ENCODE data around the gene FTL. TPM values are rescaled to one million over a fixed set of nuclear protein-coding genes. Genes with fewer than 3 reads are reported as not detected.

The FTL gene
- total RNA-seq, 1 donor from 2014 or later: 2,544 TPM

DNA sequence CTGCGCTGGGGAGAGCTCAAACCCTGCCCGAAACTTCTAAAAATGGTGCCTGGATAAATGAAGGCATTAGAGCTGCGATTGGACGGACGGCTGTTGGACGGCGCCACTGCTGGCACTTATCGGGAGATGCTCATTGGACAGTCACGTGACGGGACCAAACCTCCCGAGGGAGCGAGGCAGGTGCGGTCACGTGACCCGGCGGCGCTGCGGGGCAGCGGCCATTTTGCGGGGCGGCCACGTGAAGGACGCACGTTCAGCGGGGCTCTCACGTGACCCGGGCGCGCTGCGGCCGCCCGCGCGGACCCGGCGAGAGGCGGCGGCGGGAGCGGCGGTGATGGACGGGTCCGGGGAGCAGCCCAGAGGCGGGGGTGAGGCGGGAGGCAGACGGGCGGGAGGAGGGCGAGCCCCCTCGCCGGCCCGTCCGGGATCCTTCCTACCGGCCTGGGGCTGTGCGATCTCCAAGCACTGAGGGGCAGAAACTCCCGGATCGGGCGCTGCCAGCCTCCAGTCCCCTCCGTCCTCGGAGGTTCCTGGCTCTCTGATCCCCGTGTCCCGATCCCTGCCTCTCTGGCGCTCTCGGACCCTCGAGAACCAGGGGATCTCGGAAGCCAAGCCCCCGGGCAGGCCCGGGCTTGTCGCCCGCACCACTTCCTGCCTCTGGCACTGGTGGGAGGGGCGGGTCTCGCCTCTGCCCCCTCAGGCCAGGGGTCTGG is 10.4 kb upstream of the FTL start, which contains the start of gene BAX:
TSS of gene BAX (plus strand) at position 281 of the 713 bp plus-strand sequence. CDS start at position 335, 54 bp downstream.
- peak within 1 kb of the TSS; percentile 64 for H3K4me3 Mint-ChIP-seq (ENCODE audit: low read depth)
- peaks cover 10% of the 10 kb centered on the region for H3K36me3 Mint-ChIP-seq (ENCODE audit: insufficient read depth)

DNA sequence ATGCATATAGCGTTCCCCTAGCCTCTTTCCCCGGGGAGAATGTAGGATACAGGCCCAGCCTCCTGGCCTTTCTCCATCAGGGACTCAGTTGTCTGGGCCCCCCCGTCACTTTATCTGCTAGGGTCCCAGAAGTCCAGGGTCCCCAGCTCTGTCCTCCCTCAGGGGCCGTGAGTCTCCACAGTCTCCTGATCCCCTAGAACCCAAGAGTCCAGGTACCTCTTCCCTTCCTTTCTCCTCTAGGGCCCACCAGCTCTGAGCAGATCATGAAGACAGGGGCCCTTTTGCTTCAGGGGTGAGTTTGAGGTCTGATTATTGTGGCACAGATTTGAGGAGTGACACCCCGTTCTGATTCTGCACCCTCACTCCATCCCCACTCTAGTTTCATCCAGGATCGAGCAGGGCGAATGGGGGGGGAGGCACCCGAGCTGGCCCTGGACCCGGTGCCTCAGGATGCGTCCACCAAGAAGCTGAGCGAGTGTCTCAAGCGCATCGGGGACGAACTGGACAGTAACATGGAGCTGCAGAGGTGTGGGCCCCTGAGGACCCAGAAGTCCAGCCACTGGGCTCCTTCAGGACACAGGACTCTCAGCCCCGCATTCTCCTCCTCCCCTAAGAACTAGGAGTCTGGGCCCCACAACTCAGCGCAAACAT is 9.7 kb upstream of the FTL start:
- H3K36me3 Mint-ChIP-seq (ENCODE audit: insufficient read depth): peaks cover 10% of the 10 kb centered on the region
- no peaks in the 10 kb centered on the region for H3K9me3 Mint-ChIP-seq (ENCODE audit: low read depth)
- H3K27me3 Mint-ChIP-seq: no peaks in the 10 kb centered on the region
- H3K27ac Mint-ChIP-seq: peak overlapping the region; percentile 77
- peak overlapping the region; percentile 64 for H3K4me3 Mint-ChIP-seq (ENCODE audit: low read depth)
- TF ChIP-seq, protein P1, sequence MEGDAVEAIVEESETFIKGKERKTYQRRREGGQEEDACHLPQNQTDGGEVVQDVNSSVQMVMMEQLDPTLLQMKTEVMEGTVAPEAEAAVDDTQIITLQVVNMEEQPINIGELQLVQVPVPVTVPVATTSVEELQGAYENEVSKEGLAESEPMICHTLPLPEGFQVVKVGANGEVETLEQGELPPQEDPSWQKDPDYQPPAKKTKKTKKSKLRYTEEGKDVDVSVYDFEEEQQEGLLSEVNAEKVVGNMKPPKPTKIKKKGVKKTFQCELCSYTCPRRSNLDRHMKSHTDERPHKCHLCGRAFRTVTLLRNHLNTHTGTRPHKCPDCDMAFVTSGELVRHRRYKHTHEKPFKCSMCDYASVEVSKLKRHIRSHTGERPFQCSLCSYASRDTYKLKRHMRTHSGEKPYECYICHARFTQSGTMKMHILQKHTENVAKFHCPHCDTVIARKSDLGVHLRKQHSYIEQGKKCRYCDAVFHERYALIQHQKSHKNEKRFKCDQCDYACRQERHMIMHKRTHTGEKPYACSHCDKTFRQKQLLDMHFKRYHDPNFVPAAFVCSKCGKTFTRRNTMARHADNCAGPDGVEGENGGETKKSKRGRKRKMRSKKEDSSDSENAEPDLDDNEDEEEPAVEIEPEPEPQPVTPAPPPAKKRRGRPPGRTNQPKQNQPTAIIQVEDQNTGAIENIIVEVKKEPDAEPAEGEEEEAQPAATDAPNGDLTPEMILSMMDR (IDR thresholded peaks at IDR 0.05; ENCODE audit: unreplicated experiment): no peak
- DNase-seq (ENCODE audit: low spot score, unreplicated experiment): no peak
- peaks cover 12% of the 10 kb centered on the region for H3K4me1 Mint-ChIP-seq (ENCODE audit: low read depth)

More for the DNA sequence above, 10.4 kb upstream of the FTL start, which contains the start of gene BAX:
- Mint-ChIP-seq H3K27ac (peak within 1 kb of the TSS; percentile 78), H3K4me1 (ENCODE audit: low read depth) (peaks cover 12% of the 10 kb centered on the region), H3K9me3 (ENCODE audit: low read depth) (no peaks in the 10 kb centered on the region), H3K27me3 (no peaks in the 10 kb centered on the region)
- TF ChIP-seq, protein P1 (IDR thresholded peaks at IDR 0.05; ENCODE audit: unreplicated experiment): no peak
- DNase-seq (ENCODE audit: low spot score, unreplicated experiment): peak; percentile 98

DNA sequence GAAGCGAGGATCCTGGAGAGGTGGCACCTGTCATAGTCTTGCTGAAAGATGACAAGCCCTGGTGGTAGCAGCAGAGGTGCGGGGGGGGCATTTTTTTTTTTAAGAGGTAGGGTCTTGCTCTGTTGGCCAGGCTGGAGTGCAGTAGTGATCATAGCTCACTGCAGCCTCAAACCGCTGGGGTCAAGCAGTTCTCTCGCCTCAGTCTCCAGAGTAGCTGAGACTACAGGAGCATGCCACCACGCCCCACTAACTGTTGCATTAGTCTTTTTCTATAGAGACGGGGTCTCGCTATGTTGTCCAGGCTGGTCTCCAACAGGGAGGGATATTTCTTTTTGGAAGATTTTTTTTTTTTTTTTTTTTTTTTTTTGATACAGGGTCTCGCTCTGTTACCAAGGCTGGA is 7.1 kb upstream of the FTL start:
- DNase-seq (ENCODE audit: low spot score, unreplicated experiment): no peak
- H3K27ac Mint-ChIP-seq: no peak overlapping the region
- TF ChIP-seq, protein P1 (IDR thresholded peaks at IDR 0.05; ENCODE audit: unreplicated experiment): no peak
- H3K27me3 Mint-ChIP-seq: no peaks in the 10 kb centered on the region
- no peak overlapping the region for H3K4me3 Mint-ChIP-seq (ENCODE audit: low read depth)
- peaks cover 28% of the 10 kb centered on the region for H3K4me1 Mint-ChIP-seq (ENCODE audit: low read depth)
- H3K9me3 Mint-ChIP-seq (ENCODE audit: low read depth): no peaks in the 10 kb centered on the region
- H3K36me3 Mint-ChIP-seq (ENCODE audit: insufficient read depth): peaks cover 15% of the 10 kb centered on the region

DNA sequence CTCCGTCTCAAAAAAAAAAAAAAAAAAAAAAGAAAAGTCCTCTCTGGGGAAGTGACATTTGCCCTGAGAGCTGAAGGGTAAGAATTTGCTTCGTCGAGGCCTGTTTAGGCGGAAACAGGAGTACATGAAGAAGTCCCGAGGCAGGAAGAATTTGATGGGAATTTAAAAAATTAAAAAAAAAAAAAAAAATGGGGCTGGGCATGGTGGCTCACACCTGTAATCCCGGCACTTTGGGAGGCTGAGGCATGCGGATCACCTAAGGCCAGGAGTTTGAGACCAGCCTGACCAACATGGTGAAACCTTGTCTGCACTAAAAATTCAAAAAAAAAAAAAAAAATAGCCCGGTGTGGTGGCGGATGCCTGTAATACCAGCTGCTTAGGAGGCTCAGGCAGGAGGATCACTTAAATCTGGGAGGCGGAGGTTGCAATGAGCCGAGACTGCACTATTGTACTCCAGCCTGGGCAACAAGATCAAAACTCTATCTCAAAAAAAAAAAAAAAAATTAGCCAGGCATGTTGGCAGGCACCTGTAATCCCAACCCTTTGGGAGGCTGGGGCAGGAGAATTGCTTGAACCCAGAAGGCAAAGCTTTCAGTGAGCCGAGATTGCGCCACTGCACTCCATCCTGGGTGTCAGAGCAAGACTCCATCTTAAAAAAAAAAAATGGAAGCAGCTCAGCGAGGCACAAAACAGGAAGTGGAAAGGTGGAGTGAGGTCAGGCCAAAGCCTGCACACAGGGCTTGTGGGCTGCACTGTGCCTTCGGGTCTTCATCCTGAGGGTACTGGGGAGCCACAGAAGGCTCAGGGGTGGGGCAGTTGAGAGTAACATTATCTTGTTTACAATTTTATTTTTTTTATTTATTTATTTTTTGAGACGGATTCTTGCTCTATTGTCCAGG is 5.5 kb upstream of the FTL start:
- no peak for DNase-seq (ENCODE audit: low spot score, unreplicated experiment)
- H3K4me1 Mint-ChIP-seq (ENCODE audit: low read depth): peaks cover 41% of the 10 kb centered on the region
- peaks cover 15% of the 10 kb centered on the region for H3K36me3 Mint-ChIP-seq (ENCODE audit: insufficient read depth)
- TF ChIP-seq, protein P1 (IDR thresholded peaks at IDR 0.05; ENCODE audit: unreplicated experiment): no peak
- no peaks in the 10 kb centered on the region for H3K9me3 Mint-ChIP-seq (ENCODE audit: low read depth)
- no peaks in the 10 kb centered on the region for H3K27me3 Mint-ChIP-seq
- peak overlapping the region; percentile 52 for H3K27ac Mint-ChIP-seq
- H3K4me3 Mint-ChIP-seq (ENCODE audit: low read depth): no peak overlapping the region

Data from progenitor cell of endocrine pancreas (in vitro differentiated cells).